GM12891 (cell line): ENCODE results near the gene SOAT2.

Experiments
- POLR2A ChIP-seq: IDR thresholded peaks from 2 replicates; pipeline ENCODE4 v1.6.1; 2011; ENCODE audit warnings: low read depth, low read length, control low read depth
- POLR2AphosphoS5 ChIP-seq: IDR thresholded peaks from 2 replicates; pipeline ENCODE4 v1.6.1; 2011; ENCODE audit warnings: low read depth, low read length, control low read depth

- TF ChIP-seq POLR2A (no peak), POLR2AphosphoS5 (no peak)
These were observed 6.5 kb upstream of the SOAT2 start for GRCh38 chr12:53096759-53097158.
